ENCODE results near the gene FUCA2. TPM values are rescaled to one million over a fixed set of nuclear protein-coding genes. Genes with fewer than 3 reads are reported as not detected.
"Not testable (repeated sequence)": the region's sequence is repeated elsewhere in the genome, so short reads cannot be mapped to it uniquely, and the experiment has no call there.

The FUCA2 gene
- total RNA-seq, 1 donor from 2014 or later = 16.9 TPM

DNA sequence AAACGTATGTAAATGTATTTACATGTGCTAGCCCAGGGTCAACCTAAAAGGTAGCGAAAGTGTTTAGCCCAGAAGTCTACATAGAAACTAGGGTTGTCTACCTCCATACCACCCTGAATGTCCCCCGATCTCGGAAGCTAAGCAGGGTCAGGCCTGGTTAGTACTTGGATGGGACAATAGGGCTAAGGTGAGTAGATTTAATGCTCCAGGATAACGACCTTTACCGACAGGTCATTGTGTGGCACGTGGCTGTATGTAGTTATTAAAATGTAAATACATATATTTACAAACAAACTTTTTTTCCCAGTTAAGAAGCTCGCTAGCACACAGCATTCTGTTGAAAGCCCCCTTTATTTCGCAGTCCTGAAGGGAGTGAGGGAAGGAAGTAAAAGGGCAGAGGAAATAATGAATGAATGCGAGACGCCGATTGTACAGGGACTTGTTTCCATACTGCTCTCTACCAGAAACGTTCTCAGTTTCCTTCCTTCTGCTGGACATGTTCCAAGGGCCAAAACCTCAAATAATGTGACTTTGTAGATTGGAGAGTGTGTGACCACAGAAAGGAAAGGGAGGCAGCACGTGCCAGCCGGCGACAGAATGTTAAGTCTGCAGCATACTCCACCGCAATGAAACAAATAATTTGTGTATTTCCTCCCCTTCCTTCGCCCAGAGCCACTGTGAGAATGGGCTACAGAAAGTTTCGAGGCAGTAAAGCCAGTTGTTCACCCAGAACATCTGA, 61.6 kb downstream of the FUCA2 start:
- intact Hi-C loops (cut with micrococcal nuclease) = loop anchor here (1.0 to 5.0 kb wide), 11 partner anchors 9 to 1303 kb away; partner anchors contain the start of genes AIG1, FUCA2, LTV1 and NMBR

DNA sequence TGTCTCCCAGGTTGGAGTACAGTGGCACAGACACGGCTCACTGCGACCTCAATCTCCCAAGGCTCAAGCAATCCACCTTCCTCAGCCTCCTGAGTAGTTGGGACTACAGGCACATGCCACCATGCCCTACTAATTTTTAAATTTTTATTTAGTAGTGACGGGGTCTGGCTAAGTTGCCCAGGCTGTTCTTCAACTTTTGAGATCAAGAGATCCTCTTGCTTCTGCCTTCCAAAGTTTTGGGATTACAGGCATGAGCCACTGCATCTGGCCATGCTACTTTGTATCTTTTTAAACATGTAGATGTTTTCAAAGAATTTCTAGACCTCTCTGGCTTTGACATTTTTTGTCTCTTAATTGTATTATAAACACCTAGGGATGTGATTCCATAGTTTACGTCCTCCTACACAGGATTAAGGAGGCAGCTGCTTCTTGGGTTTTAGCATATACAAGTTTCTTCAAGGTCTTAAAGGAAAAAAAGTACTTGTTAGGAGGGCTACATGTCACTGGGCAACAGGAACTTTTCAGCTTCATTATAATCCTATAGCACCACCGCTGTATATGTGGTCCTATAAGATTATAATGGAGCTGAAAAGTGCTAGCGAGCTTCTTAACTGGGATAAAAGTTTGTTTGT, 62.3 kb downstream of the FUCA2 start:
- intact Hi-C loops (cut with micrococcal nuclease) = no loop called here

DNA sequence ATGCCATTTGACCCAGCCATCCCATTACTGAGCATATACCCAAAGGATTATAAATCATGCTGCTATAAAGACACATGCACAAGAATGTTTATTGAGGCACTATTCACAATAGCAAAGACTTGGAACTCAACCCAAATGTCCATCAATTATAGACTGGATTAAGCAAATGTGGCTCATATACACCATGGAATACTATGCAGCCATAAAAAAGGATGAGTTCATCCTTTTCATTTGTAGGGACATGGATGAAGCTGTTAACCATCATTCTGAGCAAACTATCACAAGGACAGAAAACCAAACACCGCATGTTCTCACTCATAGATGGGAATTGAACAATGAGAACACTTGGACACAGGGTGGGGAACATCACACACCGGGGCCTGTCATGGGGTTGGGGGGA, 63.7 kb downstream of the FUCA2 start:
- intact Hi-C loops (cut with micrococcal nuclease) = not testable (repeated sequence)

Other genes starting within 250 kb of the FUCA2 start
- 21.5 and 21.8 TPM in 2 replicates for gene ADAT2, start 61.0 kb downstream of the FUCA2 start, total RNA-seq
- gene PEX3, start 60.9 kb downstream of the FUCA2 start, total RNA-seq = 16.9 and 20.7 TPM in 2 replicates
- 38.3 and 39.4 TPM in 2 replicates for gene PHACTR2, start 166.2 kb upstream of the FUCA2 start, total RNA-seq

Data from T-helper 2 cell treated with Interferon-gamma antibody and Interleukin-4, amounts not matched to agents 100 ng/mL and 5 ng/mL, for 36 hours (primary cell).